Hepatocyte (in vitro differentiated cells): Measurements from ENCODE around the gene EXOC4.

Source experiments
- EZH2 ChIP-seq: fragments of 200-600 bp; sonication (generic); IDR thresholded peaks from 2 replicates; pipeline ENCODE4 v1.6.1; 2016; ENCODE audit warnings: antibody characterized with exemption, mild to moderate bottlenecking, borderline replicate concordance
- TF ChIP-seq, protein P1 (sequence below): fragments of 200-600 bp; sonication (generic); IDR thresholded peaks from 2 replicates; pipeline ENCODE4 v1.5.1; 2016; ENCODE audit warnings: antibody characterized with exemption, mild to moderate bottlenecking; ENCODE audit not compliant: poor library complexity

- TF ChIP-seq, protein P1, sequence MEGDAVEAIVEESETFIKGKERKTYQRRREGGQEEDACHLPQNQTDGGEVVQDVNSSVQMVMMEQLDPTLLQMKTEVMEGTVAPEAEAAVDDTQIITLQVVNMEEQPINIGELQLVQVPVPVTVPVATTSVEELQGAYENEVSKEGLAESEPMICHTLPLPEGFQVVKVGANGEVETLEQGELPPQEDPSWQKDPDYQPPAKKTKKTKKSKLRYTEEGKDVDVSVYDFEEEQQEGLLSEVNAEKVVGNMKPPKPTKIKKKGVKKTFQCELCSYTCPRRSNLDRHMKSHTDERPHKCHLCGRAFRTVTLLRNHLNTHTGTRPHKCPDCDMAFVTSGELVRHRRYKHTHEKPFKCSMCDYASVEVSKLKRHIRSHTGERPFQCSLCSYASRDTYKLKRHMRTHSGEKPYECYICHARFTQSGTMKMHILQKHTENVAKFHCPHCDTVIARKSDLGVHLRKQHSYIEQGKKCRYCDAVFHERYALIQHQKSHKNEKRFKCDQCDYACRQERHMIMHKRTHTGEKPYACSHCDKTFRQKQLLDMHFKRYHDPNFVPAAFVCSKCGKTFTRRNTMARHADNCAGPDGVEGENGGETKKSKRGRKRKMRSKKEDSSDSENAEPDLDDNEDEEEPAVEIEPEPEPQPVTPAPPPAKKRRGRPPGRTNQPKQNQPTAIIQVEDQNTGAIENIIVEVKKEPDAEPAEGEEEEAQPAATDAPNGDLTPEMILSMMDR = no peak
- no peak for TF ChIP-seq EZH2
Observed at GRCh38 chr7:133461421-133461820, 208.5 kb downstream of the EXOC4 start.
